Hepatocyte (in vitro differentiated cells): Measurements from ENCODE around the gene KLHDC8A.

Source experiments
- CTCF ChIP-seq: fragments of 200-600 bp; sonication (generic); IDR thresholded peaks from 2 replicates; pipeline ENCODE4 v1.5.1; 2016; ENCODE audit warnings: antibody characterized with exemption, mild to moderate bottlenecking; ENCODE audit not compliant: poor library complexity
- EZH2phosphoT487 ChIP-seq: fragments of 200-600 bp; sonication (generic); IDR thresholded peaks from one replicate; pipeline ENCODE4 v1.6.1; 2018; ENCODE audit warnings: antibody characterized with exemption, mild to moderate bottlenecking, low read depth, moderate library complexity; ENCODE audit not compliant: unreplicated experiment, severe bottlenecking

DNA sequence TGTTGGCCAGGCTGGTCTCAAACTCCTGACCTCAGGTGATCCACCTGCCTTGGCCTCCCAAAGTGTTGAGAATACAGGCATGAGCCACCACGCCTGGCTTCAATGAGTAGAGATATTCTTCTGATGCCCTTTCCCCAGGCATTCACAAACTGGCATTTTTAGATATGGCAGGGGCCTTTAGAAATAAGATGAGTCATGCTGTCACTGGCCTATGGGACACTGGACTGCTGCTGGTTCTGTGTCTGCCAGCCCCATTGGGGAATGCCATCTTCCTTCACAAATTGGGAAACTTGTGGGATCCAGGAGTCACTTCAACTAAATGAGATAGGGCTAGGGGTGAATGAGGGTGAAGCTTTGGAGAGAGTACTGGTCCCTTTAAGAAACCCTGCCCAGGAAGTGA lies 16.0 kb downstream of the KLHDC8A start:
- TF ChIP-seq CTCF = no peak
- TF ChIP-seq EZH2phosphoT487 = no peak
